Common myeloid progenitor, CD34-positive (primary cell): ENCODE data around the gene ALDH1A3.

ENCODE experiments used
- CTCF ChIA-PET: fragments of 350-600 bp; sonication (Branson Sonifier 250); formaldehyde crosslinking; loops from one replicate; lab custom pipeline; 2021; ENCODE audit warnings: antibody characterized with exemption; lab: Charles Lee
- POLR2A ChIA-PET: fragments of 350-600 bp; sonication (Branson Sonifier 250); formaldehyde crosslinking; loops from one replicate; lab custom pipeline; 2021; ENCODE audit warnings: antibody characterized with exemption; lab: Charles Lee
- DNase-seq, 3 donors: peaks; one replicate each; pipeline versions ENCODE4 v3.0.0 to v3.0.0-alpha.2; 2013
- H3K27ac ChIP-seq, 2 experiments: 1 replicate in 1 of 2; 2 replicates in 1 of 2; pipeline ENCODE4 v1.7.0; 2013; ENCODE audit warnings: inconsistent platforms in 2 of 2, low read length in 2 of 2, mild to moderate bottlenecking in 2 of 2, low read depth in 1 of 2, moderate library complexity in 1 of 2; ENCODE audit not compliant: severe bottlenecking in 2 of 2, insufficient read depth in 1 of 2, poor library complexity in 1 of 2
- H3K27me3 ChIP-seq, 5 experiments: replicated peaks in 2 of 5; 1 replicate in 3 of 5; 2 replicates in 2 of 5; pipeline versions ENCODE4 v1.6.1 to v1.7.0; 2013; ENCODE audit warnings: low read length in 4 of 5, mild to moderate bottlenecking in 2 of 5, moderate library complexity in 2 of 5, inconsistent platforms in 1 of 5; ENCODE audit not compliant: insufficient read depth in 5 of 5, control insufficient read depth in 4 of 5
- H3K36me3 ChIP-seq, 4 experiments: 1 replicate in 2 of 4; 2 replicates in 2 of 4; pipeline versions ENCODE4 v1.6.1 to v1.7.0; 2013; ENCODE audit warnings: low read length in 3 of 4, control low read depth in 1 of 4, mild to moderate bottlenecking in 1 of 4; ENCODE audit not compliant: control insufficient read depth in 4 of 4, insufficient read depth in 4 of 4
- H3K4me1 ChIP-seq, 4 experiments: 1 replicate in 3 of 4; 2 replicates in 1 of 4; pipeline versions ENCODE4 v1.6.1 to v1.7.1; 2013; ENCODE audit warnings: low read length in 3 of 4, mild to moderate bottlenecking in 3 of 4, control low read depth in 1 of 4, inconsistent platforms in 1 of 4, moderate library complexity in 1 of 4; ENCODE audit not compliant: control insufficient read depth in 4 of 4, insufficient read depth in 4 of 4; ENCODE audit errors: control extremely low read depth in 1 of 4
- H3K4me3 ChIP-seq, 7 experiments: 1 replicate in 4 of 7; 2 replicates in 3 of 7; pipeline versions ENCODE4 v1.5.1 to v1.7.0; 2013; ENCODE audit warnings: mild to moderate bottlenecking in 7 of 7, low read length in 6 of 7, moderate library complexity in 6 of 7, inconsistent platforms in 2 of 7, low read depth in 2 of 7, control low read depth in 1 of 7; ENCODE audit not compliant: insufficient read depth in 4 of 7, control insufficient read depth in 1 of 7; ENCODE audit errors: extremely low read depth in 1 of 7
- H3K9me3 ChIP-seq, 5 experiments: 1 replicate in 4 of 5; 2 replicates in 1 of 5; pipeline versions ENCODE4 v1.6.1 to v1.7.1; 2013; ENCODE audit warnings: low read length in 4 of 5, mild to moderate bottlenecking in 2 of 5, inconsistent platforms in 1 of 5, low read depth in 1 of 5, moderate library complexity in 1 of 5; ENCODE audit not compliant: control insufficient read depth in 4 of 5, insufficient read depth in 2 of 5; ENCODE audit errors: control extremely low read depth in 1 of 5
- WGBS: methylation state at CpG from one replicate; pipeline ENCODE4 v1.1.5; 2013; ENCODE audit not compliant: insufficient coverage; 5-methylcytosine and 5-hydroxymethylcytosine counted together

Gene ALDH1A3

GRCh38 chr15:100928632-100929280, 49.1 kb downstream of the ALDH1A3 start:
- DNase-seq, result no peak
- no peak overlapping the region for H3K27ac ChIP-seq
- H3K27me3 ChIP-seq, result no peaks in the 10 kb centered on the region
- H3K4me3 ChIP-seq, result no peak overlapping the region
- 97% methylated on average over 10 of the region's 13 CpGs for WGBS
- peaks cover 6 to 16% (median 9%) of the 10 kb centered on the region in 4 experiments for H3K4me1 ChIP-seq
- no peaks in the 10 kb centered on the region for H3K9me3 ChIP-seq
- ChIA-PET POLR2A (interaction anchor here (0.6 kb wide), 1 partner anchor 45 kb away, joined by 3 read pairs; no protein-coding TSS in a partner anchor), CTCF (interaction anchor here (1.3 to 2.5 kb wide), 5 partner anchors 8 to 79 kb away, joined by 3 to 9 read pairs (median 4); no protein-coding TSS in a partner anchor)
- H3K36me3 ChIP-seq, result peaks cover 10 to 62% (median 36%) of the 10 kb centered on the region in 4 experiments

- POLR2A ChIA-PET, result interaction anchor here (0.6 kb wide), 1 partner anchor 40 kb away, joined by 3 read pairs; no protein-coding TSS in a partner anchor
- no peak for DNase-seq
- peaks cover 8 to 53% (median 31%) of the 10 kb centered on the region in 4 experiments for H3K36me3 ChIP-seq
- no peak overlapping the region for H3K27ac ChIP-seq
- H3K27me3 ChIP-seq, result no peaks in the 10 kb centered on the region
- peaks cover 6 to 22% (median 12%) of the 10 kb centered on the region in 4 experiments for H3K4me1 ChIP-seq
- CTCF ChIA-PET, result interaction anchor here (1.9 kb wide), 1 partner anchor 9 kb away, joined by 4 read pairs; no protein-coding TSS in a partner anchor
- 75% methylated on average over 4 of the region's 6 CpGs for WGBS
- H3K9me3 ChIP-seq, result no peaks in the 10 kb centered on the region
- no peak overlapping the region for H3K4me3 ChIP-seq
These were observed 50.0 kb downstream of the ALDH1A3 start for GRCh38 chr15:100929641-100930042.

- Histone ChIP-seq H3K4me3 (no peak overlapping the region), H3K27ac (no peak overlapping the region), H3K27me3 (no peaks in the 10 kb centered on the region), H3K36me3 (peaks cover 8 to 46% (median 28%) of the 10 kb centered on the region in 4 experiments), H3K4me1 (peaks cover 6 to 29% (median 15%) of the 10 kb centered on the region in 4 experiments), H3K9me3 (no peaks in the 10 kb centered on the region)
- WGBS, result 100% methylated on average over 2 of the region's 4 CpGs
- ChIA-PET POLR2A (no interaction called here), CTCF (interaction anchor here (1.4 to 1.9 kb wide), 2 partner anchors 10 to 13 kb away, joined by 3 to 4 read pairs; no protein-coding TSS in a partner anchor)
- no peak for DNase-seq
These were observed 50.7 kb downstream of the ALDH1A3 start for GRCh38 chr15:100930306-100930848.

- H3K4me1 ChIP-seq, result peaks cover 6 to 30% (median 15%) of the 10 kb centered on the region in 4 experiments
- H3K27ac ChIP-seq, result no peak overlapping the region
- DNase-seq, result no peak
- 96% methylated on average over 6 of the region's 15 CpGs for WGBS
- H3K4me3 ChIP-seq, result no peak overlapping the region
- peaks cover 3 to 37% (median 23%) of the 10 kb centered on the region in 4 experiments for H3K36me3 ChIP-seq
- H3K27me3 ChIP-seq, result no peaks in the 10 kb centered on the region
- no peaks in the 10 kb centered on the region for H3K9me3 ChIP-seq
- POLR2A ChIA-PET, result no interaction called here
- CTCF ChIA-PET, result interaction anchor here (1.1 to 1.4 kb wide), 2 partner anchors 11 to 13 kb away, joined by 3 read pairs; no protein-coding TSS in a partner anchor
These were observed 51.7 kb downstream of the ALDH1A3 start for GRCh38 chr15:100931143-100931890.

- WGBS, result 58% methylated on average over 6 of the region's 7 CpGs
- H3K36me3 ChIP-seq, result peaks cover 3 to 27% (median 20%) of the 10 kb centered on the region in 4 experiments
- no peak overlapping the region for H3K4me3 ChIP-seq
- no peaks in the 10 kb centered on the region for H3K9me3 ChIP-seq
- peaks cover 6 to 36% (median 15%) of the 10 kb centered on the region in 4 experiments for H3K4me1 ChIP-seq
- CTCF ChIA-PET, result interaction anchor here (0.7 to 2.3 kb wide), 2 partner anchors 12 to 28 kb away, joined by 3 to 7 read pairs; no protein-coding TSS in a partner anchor
- peak in 2 of 3 donors; percentile 34 to 40 for DNase-seq
- H3K27ac ChIP-seq, result no peak overlapping the region
- POLR2A ChIA-PET, result no interaction called here
- H3K27me3 ChIP-seq, result no peaks in the 10 kb centered on the region
These were observed 53.2 kb downstream of the ALDH1A3 start for GRCh38 chr15:100932676-100933348.

GRCh38 chr15:100934166-100934565, 54.5 kb downstream of the ALDH1A3 start:
- DNase-seq, result no peak
- H3K4me1 ChIP-seq, result peaks cover 6 to 38% (median 15%) of the 10 kb centered on the region in 4 experiments
- no peak overlapping the region for H3K4me3 ChIP-seq
- no peaks in the 10 kb centered on the region for H3K27me3 ChIP-seq
- H3K9me3 ChIP-seq, result no peaks in the 10 kb centered on the region
- ChIA-PET CTCF (interaction anchor here (0.7 to 2.3 kb wide), 2 partner anchors 10 to 13 kb away, joined by 3 to 7 read pairs; no protein-coding TSS in a partner anchor), POLR2A (no interaction called here)
- H3K27ac ChIP-seq, result no peak overlapping the region
- peaks cover 0 to 14% (median 11%) of the 10 kb centered on the region in 4 experiments for H3K36me3 ChIP-seq
